SK-N-SH (cell line): ENCODE results near the gene ETV3L. TPM values are rescaled to one million over a fixed set of nuclear protein-coding genes. Genes with fewer than 3 reads are reported as not detected.

Source experiments
- CTCF ChIA-PET: fragments of 300-600, 350-600 bp; formaldehyde crosslinking; extraction: SDS; loops from one replicate; lab custom pipeline; 2021; lab: Yijun Ruan, JAX
- POLR2A ChIA-PET: fragments of 350-600 bp; sonication (Branson Sonifier 250); formaldehyde crosslinking; extraction: SDS; loops from one replicate; lab custom pipeline; 2020; ENCODE audit warnings: antibody characterized with exemption, inconsistent platforms; lab: Yijun Ruan, JAX
- DNase-seq: peaks from one replicate; pipeline ENCODE4 v3.0.0; 2012
- H2AFZ ChIP-seq: fragments of 200-600 bp; sonication (generic); 2 replicates; pipeline ENCODE4 v1.8.1; 2016; ENCODE audit warnings: antibody characterized with exemption, mild to moderate bottlenecking, low read depth
- H3F3A ChIP-seq: fragments of 200-600 bp; sonication (generic); replicated peaks from 2 replicates; pipeline ENCODE3; 2016; ENCODE audit warnings: antibody characterized with exemption, mild to moderate bottlenecking; ENCODE audit not compliant: insufficient read depth
- H3K27ac ChIP-seq, 2 experiments: fragments of 200-500 bp in 1 of 2; fragments of 200-600 bp in 1 of 2; sonication (Bioruptor generic) in 1 of 2; sonication (generic), shearing (Covaris generic) in 1 of 2; 2 replicates each; pipeline versions ENCODE4 v1.5.1 to v1.6.1; 2014 to 2016; ENCODE audit warnings: low read depth in 2 of 2, inconsistent platforms in 1 of 2, low read length in 1 of 2, mild to moderate bottlenecking in 1 of 2, mixed read lengths in 1 of 2
- H3K27me3 ChIP-seq: fragments of 200-600 bp; sonication (generic), shearing (Covaris generic); 2 replicates; pipeline ENCODE4 v1.6.1; 2016; ENCODE audit warnings: mixed run types; ENCODE audit not compliant: insufficient read depth
- H3K36me3 ChIP-seq, 2 experiments: fragments of 200-500 bp in 1 of 2; fragments of 200-600 bp in 1 of 2; sonication (Bioruptor generic) in 1 of 2; sonication (generic) in 1 of 2; replicated peaks in 1 of 2; 2 replicates each; pipeline versions ENCODE3 to v1.5.1; 2014 to 2016; ENCODE audit warnings: low read length in 1 of 2, mild to moderate bottlenecking in 1 of 2; ENCODE audit not compliant: insufficient read depth in 2 of 2, control insufficient read depth in 1 of 2
- H3K4me1 ChIP-seq, 2 experiments: fragments of 200-500 bp in 1 of 2; fragments of 200-600 bp in 1 of 2; sonication (Bioruptor generic) in 1 of 2; sonication (generic), shearing (Covaris generic) in 1 of 2; 2 replicates each; pipeline versions ENCODE4 v1.5.1 to v1.6.1; 2014 to 2016; ENCODE audit warnings: low read depth in 1 of 2, low read length in 1 of 2, mixed run types in 1 of 2; ENCODE audit not compliant: insufficient read depth in 2 of 2, control insufficient read depth in 1 of 2
- H3K4me2 ChIP-seq: fragments of 200-600 bp; sonication (generic), shearing (Covaris generic); 2 replicates; pipeline ENCODE4 v1.6.1; 2017; ENCODE audit warnings: mixed run types
- H3K4me3 ChIP-seq, 2 experiments: fragments of 200-500 bp in 1 of 2; fragments of 200-600 bp in 1 of 2; sonication (Bioruptor generic) in 1 of 2; sonication (generic), shearing (Covaris generic) in 1 of 2; 2 replicates each; pipeline versions ENCODE4 v1.5.1 to v1.8.1; 2014 to 2016; ENCODE audit warnings: low read depth in 2 of 2, inconsistent platforms in 1 of 2, low read length in 1 of 2, mild to moderate bottlenecking in 1 of 2, mixed read lengths in 1 of 2, moderate library complexity in 1 of 2
- H3K79me2 ChIP-seq: fragments of 200-600 bp; sonication (generic); 2 replicates; pipeline ENCODE4 v1.8.1; 2017; ENCODE audit warnings: mild to moderate bottlenecking; ENCODE audit not compliant: insufficient read depth
- H3K9ac ChIP-seq: fragments of 200-600 bp; sonication (generic); 2 replicates; pipeline ENCODE4 v1.6.1; 2017; ENCODE audit warnings: mixed run types
- H3K9me2 ChIP-seq: fragments of 200-600 bp; sonication (generic); 2 replicates; pipeline ENCODE4 v1.6.1; 2017; ENCODE audit warnings: mixed run types
- H3K9me3 ChIP-seq: fragments of 200-600 bp; sonication (generic); 2 replicates; pipeline ENCODE4 v1.6.1; 2017; ENCODE audit warnings: mixed run types, mild to moderate bottlenecking, moderate library complexity
- H4K20me1 ChIP-seq: fragments of 200-600 bp; sonication (generic); 2 replicates; pipeline ENCODE4 v1.6.1; 2017; ENCODE audit warnings: mild to moderate bottlenecking, mixed run types; ENCODE audit not compliant: insufficient read depth
- CHD2 ChIP-seq: fragments of 150-350 bp; IDR thresholded peaks from 2 replicates; pipeline ENCODE4 v1.6.1; 2018; ENCODE audit warnings: low read length; ENCODE audit not compliant: partially characterized antibody
- ELF1 ChIP-seq: IDR thresholded peaks from 2 replicates; pipeline ENCODE4 v1.4.0; 2012
- EP300 ChIP-seq, 2 experiments: IDR thresholded peaks; 2 replicates each; pipeline versions ENCODE4 v1.4.0 to v1.6.1; 2012; ENCODE audit warnings: borderline replicate concordance in 1 of 2, low read depth in 1 of 2, low read length in 1 of 2
- FOXM1 ChIP-seq: IDR thresholded peaks from 2 replicates; pipeline ENCODE4 v1.4.0; 2012; ENCODE audit warnings: low read depth, mild to moderate bottlenecking
- GABPA ChIP-seq: IDR thresholded peaks from 2 replicates; pipeline ENCODE4 v1.4.0; 2012; ENCODE audit warnings: low read depth, mild to moderate bottlenecking
- MEF2A ChIP-seq: IDR thresholded peaks from 2 replicates; pipeline ENCODE4 v1.4.0; 2012; ENCODE audit warnings: low read depth, borderline replicate concordance
- MXI1 ChIP-seq: IDR thresholded peaks from 2 replicates; pipeline ENCODE4 v1.6.1; 2012; ENCODE audit warnings: mild to moderate bottlenecking, low read depth, low read length, improper control_type of control experiment
- NFIC ChIP-seq: IDR thresholded peaks from 2 replicates; pipeline ENCODE4 v1.4.0; 2012; ENCODE audit warnings: borderline replicate concordance
- POLR2AphosphoS5 ChIP-seq: IDR thresholded peaks from 2 replicates; pipeline ENCODE4 v1.6.1; 2012; ENCODE audit warnings: low read depth, low read length
- RFX5 ChIP-seq: IDR thresholded peaks from 2 replicates; pipeline ENCODE4 v1.6.1; 2012; ENCODE audit warnings: mild to moderate bottlenecking, improper control_type of control experiment, low read length
- RXRA ChIP-seq: IDR thresholded peaks from 2 replicates; pipeline ENCODE4 v1.4.0; 2012; ENCODE audit warnings: low read depth, mild to moderate bottlenecking, borderline replicate concordance
- SMC3 ChIP-seq: IDR thresholded peaks from 2 replicates; pipeline ENCODE4 v1.6.1; 2012; ENCODE audit warnings: low read depth, low read length, improper control_type of control experiment
- TAF1 ChIP-seq: IDR thresholded peaks from 2 replicates; pipeline ENCODE4 v1.6.1; 2012; ENCODE audit warnings: low read depth, mild to moderate bottlenecking, low read length, moderate library complexity, borderline replicate concordance
- TEAD4 ChIP-seq: IDR thresholded peaks from 2 replicates; pipeline ENCODE4 v1.4.0; 2012; ENCODE audit warnings: mild to moderate bottlenecking, borderline replicate concordance; ENCODE audit not compliant: insufficient read depth
- YY1 ChIP-seq: IDR thresholded peaks from 2 replicates; pipeline ENCODE4 v1.4.0; 2012; ENCODE audit warnings: low read depth, mild to moderate bottlenecking
- WGBS: methylation state at CpG from one replicate; pipeline ENCODE4 v1.1.6; 2017; ENCODE audit warnings: low lambda C conversion rate; 5-methylcytosine and 5-hydroxymethylcytosine counted together
- polyA plus RNA-seq, 3 experiments: library from polyadenylated mRNA; depleted of rRNA; stranded (reverse); fragments of >200 nt; gene quantifications; 2 replicates each; pipeline ENCODE4 v1.2.3, GENCODE V29; 2012
- TF ChIP-seq, protein P1 (sequence below): fragments of 150-350 bp; IDR thresholded peaks from 2 replicates; pipeline ENCODE4 v1.6.1; 2016; ENCODE audit warnings: mild to moderate bottlenecking, low read depth, low read length
- TF ChIP-seq, protein P2 (sequence below): IDR thresholded peaks from 2 replicates; pipeline ENCODE4 v1.6.1; 2012; ENCODE audit warnings: mild to moderate bottlenecking, low read depth, low read length, moderate library complexity
- TF ChIP-seq, protein P3 (sequence below): fragments of 150-350 bp; IDR thresholded peaks from 2 replicates; pipeline ENCODE4 v1.6.1; 2017; ENCODE audit warnings: antibody characterized with exemption, low read length, low read depth, borderline replicate concordance
- TF ChIP-seq, protein P4 (sequence below): fragments of 200-600 bp; sonication (generic); IDR thresholded peaks from 2 replicates; pipeline ENCODE4 v1.6.1; 2017; ENCODE audit warnings: antibody characterized with exemption, mild to moderate bottlenecking, moderate library complexity

Gene ETV3L
- polyA plus RNA-seq, 1 of the 3 experiments (the other 2 are of a cell fraction): not detected

DNA sequence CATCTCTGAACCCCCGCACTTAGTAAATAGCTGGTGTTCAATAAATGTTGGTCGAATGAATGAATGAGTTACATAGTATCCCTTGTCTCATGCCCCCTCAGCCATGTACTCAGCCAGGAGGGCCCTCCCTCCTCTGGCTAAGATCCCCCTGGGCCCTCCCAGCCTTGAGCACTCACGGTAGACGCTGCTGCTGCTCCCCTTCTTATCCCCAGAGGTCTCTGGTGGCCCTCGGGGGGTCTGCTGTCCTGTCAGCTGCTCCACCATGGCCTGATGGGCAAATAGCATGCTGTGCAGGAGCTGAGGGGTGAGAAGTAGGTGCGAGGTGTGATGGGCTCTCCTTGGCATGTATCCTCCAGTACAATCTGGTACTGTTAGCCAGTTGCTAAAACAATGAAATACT lies 1.9 kb downstream of the ETV3L start:
- no peaks in the 10 kb centered on the region for H3K27me3 ChIP-seq
- no peaks in the 10 kb centered on the region for H3K36me3 ChIP-seq
- no peaks in the 10 kb centered on the region for H3K4me1 ChIP-seq
- DNase-seq: no peak
- no peak overlapping the region for H2AFZ ChIP-seq
- no peaks in the 10 kb centered on the region for H3K79me2 ChIP-seq
- no peaks in the 10 kb centered on the region for H3K9me3 ChIP-seq
- H3F3A ChIP-seq: no peaks in the 10 kb centered on the region
- H3K27ac ChIP-seq: no peak overlapping the region
- no peak overlapping the region for H3K9ac ChIP-seq
- ChIA-PET CTCF (interaction anchor here (5.6 kb wide), 1 partner anchor 58 kb away, joined by 38 read pairs; no protein-coding TSS in a partner anchor), POLR2A (no interaction called here)
- H3K9me2 ChIP-seq: no peaks in the 10 kb centered on the region
- no peak overlapping the region for H3K4me3 ChIP-seq
- no peaks in the 10 kb centered on the region for H4K20me1 ChIP-seq
- TF ChIP-seq, protein P1, sequence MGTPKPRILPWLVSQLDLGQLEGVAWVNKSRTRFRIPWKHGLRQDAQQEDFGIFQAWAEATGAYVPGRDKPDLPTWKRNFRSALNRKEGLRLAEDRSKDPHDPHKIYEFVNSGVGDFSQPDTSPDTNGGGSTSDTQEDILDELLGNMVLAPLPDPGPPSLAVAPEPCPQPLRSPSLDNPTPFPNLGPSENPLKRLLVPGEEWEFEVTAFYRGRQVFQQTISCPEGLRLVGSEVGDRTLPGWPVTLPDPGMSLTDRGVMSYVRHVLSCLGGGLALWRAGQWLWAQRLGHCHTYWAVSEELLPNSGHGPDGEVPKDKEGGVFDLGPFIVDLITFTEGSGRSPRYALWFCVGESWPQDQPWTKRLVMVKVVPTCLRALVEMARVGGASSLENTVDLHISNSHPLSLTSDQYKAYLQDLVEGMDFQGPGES: no peak
- no peak for TF ChIP-seq NFIC
- no peak for TF ChIP-seq ELF1
- TF ChIP-seq, protein P2, sequence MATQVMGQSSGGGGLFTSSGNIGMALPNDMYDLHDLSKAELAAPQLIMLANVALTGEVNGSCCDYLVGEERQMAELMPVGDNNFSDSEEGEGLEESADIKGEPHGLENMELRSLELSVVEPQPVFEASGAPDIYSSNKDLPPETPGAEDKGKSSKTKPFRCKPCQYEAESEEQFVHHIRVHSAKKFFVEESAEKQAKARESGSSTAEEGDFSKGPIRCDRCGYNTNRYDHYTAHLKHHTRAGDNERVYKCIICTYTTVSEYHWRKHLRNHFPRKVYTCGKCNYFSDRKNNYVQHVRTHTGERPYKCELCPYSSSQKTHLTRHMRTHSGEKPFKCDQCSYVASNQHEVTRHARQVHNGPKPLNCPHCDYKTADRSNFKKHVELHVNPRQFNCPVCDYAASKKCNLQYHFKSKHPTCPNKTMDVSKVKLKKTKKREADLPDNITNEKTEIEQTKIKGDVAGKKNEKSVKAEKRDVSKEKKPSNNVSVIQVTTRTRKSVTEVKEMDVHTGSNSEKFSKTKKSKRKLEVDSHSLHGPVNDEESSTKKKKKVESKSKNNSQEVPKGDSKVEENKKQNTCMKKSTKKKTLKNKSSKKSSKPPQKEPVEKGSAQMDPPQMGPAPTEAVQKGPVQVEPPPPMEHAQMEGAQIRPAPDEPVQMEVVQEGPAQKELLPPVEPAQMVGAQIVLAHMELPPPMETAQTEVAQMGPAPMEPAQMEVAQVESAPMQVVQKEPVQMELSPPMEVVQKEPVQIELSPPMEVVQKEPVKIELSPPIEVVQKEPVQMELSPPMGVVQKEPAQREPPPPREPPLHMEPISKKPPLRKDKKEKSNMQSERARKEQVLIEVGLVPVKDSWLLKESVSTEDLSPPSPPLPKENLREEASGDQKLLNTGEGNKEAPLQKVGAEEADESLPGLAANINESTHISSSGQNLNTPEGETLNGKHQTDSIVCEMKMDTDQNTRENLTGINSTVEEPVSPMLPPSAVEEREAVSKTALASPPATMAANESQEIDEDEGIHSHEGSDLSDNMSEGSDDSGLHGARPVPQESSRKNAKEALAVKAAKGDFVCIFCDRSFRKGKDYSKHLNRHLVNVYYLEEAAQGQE: no peak
- TF ChIP-seq, protein P3, sequence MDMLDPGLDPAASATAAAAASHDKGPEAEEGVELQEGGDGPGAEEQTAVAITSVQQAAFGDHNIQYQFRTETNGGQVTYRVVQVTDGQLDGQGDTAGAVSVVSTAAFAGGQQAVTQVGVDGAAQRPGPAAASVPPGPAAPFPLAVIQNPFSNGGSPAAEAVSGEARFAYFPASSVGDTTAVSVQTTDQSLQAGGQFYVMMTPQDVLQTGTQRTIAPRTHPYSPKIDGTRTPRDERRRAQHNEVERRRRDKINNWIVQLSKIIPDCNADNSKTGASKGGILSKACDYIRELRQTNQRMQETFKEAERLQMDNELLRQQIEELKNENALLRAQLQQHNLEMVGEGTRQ: no peak
- no peak for TF ChIP-seq MEF2A
- no peak for TF ChIP-seq CHD2
- no peak for TF ChIP-seq SMC3
- TF ChIP-seq TEAD4: no peak
- TF ChIP-seq GABPA: no peak
- TF ChIP-seq EP300 (IDR thresholded peaks at IDR 0.05; ENCODE audit: borderline replicate concordance in 1 of 2, low read depth in 1 of 2, low read length in 1 of 2): no peak
- no peak for TF ChIP-seq RFX5
- no peak for TF ChIP-seq FOXM1
- TF ChIP-seq POLR2AphosphoS5: no peak
- TF ChIP-seq, protein P4, sequence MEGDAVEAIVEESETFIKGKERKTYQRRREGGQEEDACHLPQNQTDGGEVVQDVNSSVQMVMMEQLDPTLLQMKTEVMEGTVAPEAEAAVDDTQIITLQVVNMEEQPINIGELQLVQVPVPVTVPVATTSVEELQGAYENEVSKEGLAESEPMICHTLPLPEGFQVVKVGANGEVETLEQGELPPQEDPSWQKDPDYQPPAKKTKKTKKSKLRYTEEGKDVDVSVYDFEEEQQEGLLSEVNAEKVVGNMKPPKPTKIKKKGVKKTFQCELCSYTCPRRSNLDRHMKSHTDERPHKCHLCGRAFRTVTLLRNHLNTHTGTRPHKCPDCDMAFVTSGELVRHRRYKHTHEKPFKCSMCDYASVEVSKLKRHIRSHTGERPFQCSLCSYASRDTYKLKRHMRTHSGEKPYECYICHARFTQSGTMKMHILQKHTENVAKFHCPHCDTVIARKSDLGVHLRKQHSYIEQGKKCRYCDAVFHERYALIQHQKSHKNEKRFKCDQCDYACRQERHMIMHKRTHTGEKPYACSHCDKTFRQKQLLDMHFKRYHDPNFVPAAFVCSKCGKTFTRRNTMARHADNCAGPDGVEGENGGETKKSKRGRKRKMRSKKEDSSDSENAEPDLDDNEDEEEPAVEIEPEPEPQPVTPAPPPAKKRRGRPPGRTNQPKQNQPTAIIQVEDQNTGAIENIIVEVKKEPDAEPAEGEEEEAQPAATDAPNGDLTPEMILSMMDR: no peak
- TF ChIP-seq RXRA: no peak
- no peak for TF ChIP-seq MXI1
- TF ChIP-seq TAF1: no peak
- TF ChIP-seq YY1: no peak
- WGBS: 44% methylated on average over 5 of the region's 6 CpGs
- no peak overlapping the region for H3K4me2 ChIP-seq
